GM12878 (cell line): ENCODE data around the gene TMC6. TPM values are rescaled to one million over a fixed set of nuclear protein-coding genes. Genes with fewer than 3 reads are reported as not detected.

Experiments used
- ATF7 ChIP-seq: fragments of 450-650 bp; IDR thresholded peaks from 2 replicates; pipeline ENCODE4 v1.6.1; 2016; ENCODE audit warnings: low read depth, mild to moderate bottlenecking
- BCLAF1 ChIP-seq: fragments of 450-650 bp; IDR thresholded peaks from 2 replicates; pipeline ENCODE4 v1.6.1; 2017; ENCODE audit warnings: antibody characterized with exemption, mild to moderate bottlenecking, moderate library complexity
- BHLHE40 ChIP-seq, 2 experiments: fragments of 450-650 bp in 1 of 2; IDR thresholded peaks; 2 replicates each; pipeline ENCODE4 v1.6.1; 2011 to 2017; ENCODE audit warnings: low read depth in 2 of 2, borderline replicate concordance in 1 of 2, improper control_type of control experiment in 1 of 2, low read length in 1 of 2, mild to moderate bottlenecking in 1 of 2
- BRCA1 ChIP-seq: IDR thresholded peaks from 2 replicates; pipeline ENCODE4 v1.6.1; 2011; ENCODE audit warnings: low read depth, low read length, improper control_type of control experiment
- CBFB ChIP-seq: IDR thresholded peaks from 2 replicates; pipeline ENCODE4 v1.6.1; 2016; ENCODE audit warnings: antibody characterized with exemption, low read depth
- DPF2 ChIP-seq: fragments of 450-650 bp; IDR thresholded peaks from 2 replicates; pipeline ENCODE4 v1.6.1; 2017; ENCODE audit warnings: mild to moderate bottlenecking
- EED ChIP-seq: sonication (generic); IDR thresholded peaks from 2 replicates; pipeline ENCODE4 v1.6.1; 2016; ENCODE audit warnings: antibody characterized with exemption, low read depth
- ESRRA ChIP-seq: IDR thresholded peaks from 2 replicates; pipeline ENCODE4 v1.6.1; 2012; ENCODE audit warnings: mild to moderate bottlenecking, low read length, improper control_type of control experiment
- ETV6 ChIP-seq, 2 experiments: fragments of 450-650 bp in 1 of 2; IDR thresholded peaks in 1 of 2; conservative IDR thresholded peaks in 1 of 2; 2 replicates each; pipeline ENCODE4 v1.6.1; 2014; ENCODE audit warnings: antibody characterized with exemption in 1 of 2, borderline replicate concordance in 1 of 2, low read depth in 1 of 2, mild to moderate bottlenecking in 1 of 2, moderate library complexity in 1 of 2
- KLF5 ChIP-seq: fragments of 450-650 bp; IDR thresholded peaks from 2 replicates; pipeline ENCODE4 v1.6.1; 2014; ENCODE audit warnings: mild to moderate bottlenecking; ENCODE audit not compliant: partially characterized antibody
- MTA2 ChIP-seq: fragments of 450-650 bp; IDR thresholded peaks from 2 replicates; pipeline ENCODE4 v1.6.1; 2016; ENCODE audit warnings: low read depth, mild to moderate bottlenecking, moderate library complexity
- NFXL1 ChIP-seq: fragments of 450-650 bp; IDR thresholded peaks from 2 replicates; pipeline ENCODE4 v1.6.1; 2017; ENCODE audit warnings: antibody characterized with exemption, mild to moderate bottlenecking, borderline replicate concordance
- NR2C1 ChIP-seq: fragments of 450-650 bp; IDR thresholded peaks from 2 replicates; pipeline ENCODE4 v1.6.1; 2017; ENCODE audit warnings: antibody characterized with exemption, mild to moderate bottlenecking, moderate library complexity
- POU2F2 ChIP-seq: IDR thresholded peaks from 3 replicates; pipeline ENCODE4 v1.6.1; 2011; ENCODE audit warnings: low read depth, mild to moderate bottlenecking, low read length, borderline replicate concordance
- RBBP5 ChIP-seq: fragments of 200-600 bp; sonication (generic); conservative IDR thresholded peaks from 2 replicates; pipeline ENCODE4 v1.6.1; 2016
- RUNX3 ChIP-seq: IDR thresholded peaks from 2 replicates; pipeline ENCODE4 v1.6.1; 2012; ENCODE audit warnings: low read length, inconsistent platforms
- SUZ12 ChIP-seq: fragments of 200-600 bp; sonication (generic); IDR thresholded peaks from one replicate; pipeline ENCODE4 v1.6.1; 2018; ENCODE audit warnings: antibody characterized with exemption, mild to moderate bottlenecking; ENCODE audit not compliant: unreplicated experiment
- TCF3 ChIP-seq: IDR thresholded peaks from 2 replicates; pipeline ENCODE4 v1.6.1; 2012; ENCODE audit warnings: low read depth, mild to moderate bottlenecking, low read length, borderline replicate concordance; ENCODE audit not compliant: insufficient read depth
- ZNF384 ChIP-seq: IDR thresholded peaks from 2 replicates; pipeline ENCODE4 v1.6.1; 2012; ENCODE audit warnings: low read depth, mild to moderate bottlenecking, low read length, improper control_type of control experiment, borderline replicate concordance
- polyA plus RNA-seq, 11 experiments: library from polyadenylated mRNA; depleted of rRNA in 4 of 11; unstranded in 6 of 11; stranded (reverse) in 5 of 11; fragments of >200 nt; fragmentation: Nextera tagmentation in 4 of 11; fragmentation: Illumina TruSeq in 1 of 11; extraction: Ambion mirVana in 4 of 11; extraction: Trizol in 1 of 11; gene quantifications; 1 replicate in 1 of 11; 2 replicates in 10 of 11; pipeline versions ENCODE4 v1.2.1 to v1.2.3, GENCODE V29; 2011 to 2016; ENCODE audit warnings: inconsistent platforms in 2 of 11, missing spikeins in 2 of 11, low read depth in 1 of 11
- total RNA-seq, 4 experiments: library from RNA; depleted of rRNA in 3 of 4; stranded (reverse); fragments of >200 nt in 3 of 4; fragmentation: Illumina TruSeq in 1 of 4; extraction: Trizol in 1 of 4; gene quantifications; 2 replicates each; pipeline versions ENCODE4 v1.2.1 to v1.2.3, GENCODE V29; 2013 to 2021
- TF ChIP-seq, protein P1 (sequence below): IDR thresholded peaks from 2 replicates; pipeline ENCODE4 v1.6.1; 2012; ENCODE audit warnings: improper control_type of control experiment, low read depth, low read length; ENCODE audit not compliant: insufficient replicate concordance
- TF ChIP-seq, protein P2 (sequence below): fragments of 450-650 bp; IDR thresholded peaks from 2 replicates; pipeline ENCODE4 v1.6.1; 2014; ENCODE audit warnings: mild to moderate bottlenecking

Gene TMC6
- total and polyA plus RNA-seq, 10 of the 15 experiments (the other 5 are each of a cell fraction or from before 2014, with no cell fraction given): 1.9 to 232 (median 60.6) TPM

DNA sequence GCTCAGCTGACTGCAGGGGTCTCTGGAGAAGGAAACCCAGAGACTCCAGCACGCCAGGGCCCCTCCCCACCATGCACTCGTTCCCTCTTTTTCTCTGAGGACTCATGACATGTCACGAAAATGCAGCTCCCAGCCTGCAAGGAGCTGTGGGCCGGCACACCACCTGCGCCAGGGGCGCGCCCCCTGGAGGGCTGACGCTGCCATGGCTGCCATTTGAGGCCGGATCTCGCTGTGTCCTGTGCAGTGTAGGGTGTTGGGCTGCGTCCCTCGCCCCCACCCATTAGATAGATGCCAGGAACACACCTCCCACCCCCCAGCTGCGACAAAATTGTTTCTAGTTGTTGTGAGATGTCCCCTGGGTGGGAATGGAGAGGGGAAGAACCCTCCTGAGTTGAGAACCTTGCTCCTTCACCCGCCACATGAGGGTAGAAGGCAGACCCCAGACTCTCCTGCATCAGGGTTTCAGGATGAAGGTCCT, 48.0 kb upstream of the TMC6 start (continued):
- TF ChIP-seq, protein P1, sequence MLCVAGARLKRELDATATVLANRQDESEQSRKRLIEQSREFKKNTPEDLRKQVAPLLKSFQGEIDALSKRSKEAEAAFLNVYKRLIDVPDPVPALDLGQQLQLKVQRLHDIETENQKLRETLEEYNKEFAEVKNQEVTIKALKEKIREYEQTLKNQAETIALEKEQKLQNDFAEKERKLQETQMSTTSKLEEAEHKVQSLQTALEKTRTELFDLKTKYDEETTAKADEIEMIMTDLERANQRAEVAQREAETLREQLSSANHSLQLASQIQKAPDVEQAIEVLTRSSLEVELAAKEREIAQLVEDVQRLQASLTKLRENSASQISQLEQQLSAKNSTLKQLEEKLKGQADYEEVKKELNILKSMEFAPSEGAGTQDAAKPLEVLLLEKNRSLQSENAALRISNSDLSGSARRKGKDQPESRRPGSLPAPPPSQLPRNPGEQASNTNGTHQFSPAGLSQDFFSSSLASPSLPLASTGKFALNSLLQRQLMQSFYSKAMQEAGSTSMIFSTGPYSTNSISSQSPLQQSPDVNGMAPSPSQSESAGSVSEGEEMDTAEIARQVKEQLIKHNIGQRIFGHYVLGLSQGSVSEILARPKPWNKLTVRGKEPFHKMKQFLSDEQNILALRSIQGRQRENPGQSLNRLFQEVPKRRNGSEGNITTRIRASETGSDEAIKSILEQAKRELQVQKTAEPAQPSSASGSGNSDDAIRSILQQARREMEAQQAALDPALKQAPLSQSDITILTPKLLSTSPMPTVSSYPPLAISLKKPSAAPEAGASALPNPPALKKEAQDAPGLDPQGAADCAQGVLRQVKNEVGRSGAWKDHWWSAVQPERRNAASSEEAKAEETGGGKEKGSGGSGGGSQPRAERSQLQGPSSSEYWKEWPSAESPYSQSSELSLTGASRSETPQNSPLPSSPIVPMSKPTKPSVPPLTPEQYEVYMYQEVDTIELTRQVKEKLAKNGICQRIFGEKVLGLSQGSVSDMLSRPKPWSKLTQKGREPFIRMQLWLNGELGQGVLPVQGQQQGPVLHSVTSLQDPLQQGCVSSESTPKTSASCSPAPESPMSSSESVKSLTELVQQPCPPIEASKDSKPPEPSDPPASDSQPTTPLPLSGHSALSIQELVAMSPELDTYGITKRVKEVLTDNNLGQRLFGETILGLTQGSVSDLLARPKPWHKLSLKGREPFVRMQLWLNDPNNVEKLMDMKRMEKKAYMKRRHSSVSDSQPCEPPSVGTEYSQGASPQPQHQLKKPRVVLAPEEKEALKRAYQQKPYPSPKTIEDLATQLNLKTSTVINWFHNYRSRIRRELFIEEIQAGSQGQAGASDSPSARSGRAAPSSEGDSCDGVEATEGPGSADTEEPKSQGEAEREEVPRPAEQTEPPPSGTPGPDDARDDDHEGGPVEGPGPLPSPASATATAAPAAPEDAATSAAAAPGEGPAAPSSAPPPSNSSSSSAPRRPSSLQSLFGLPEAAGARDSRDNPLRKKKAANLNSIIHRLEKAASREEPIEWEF: no peak
- no peak for TF ChIP-seq NR2C1
- 0 out of 2 replicates have a peak, but pooled peaks have one; percentile 18 for TF ChIP-seq DPF2
- no peak for TF ChIP-seq BCLAF1
- no peak for TF ChIP-seq ATF7
- no peak for TF ChIP-seq NFXL1
- TF ChIP-seq TCF3: peak; percentile 95
- TF ChIP-seq, protein P2, sequence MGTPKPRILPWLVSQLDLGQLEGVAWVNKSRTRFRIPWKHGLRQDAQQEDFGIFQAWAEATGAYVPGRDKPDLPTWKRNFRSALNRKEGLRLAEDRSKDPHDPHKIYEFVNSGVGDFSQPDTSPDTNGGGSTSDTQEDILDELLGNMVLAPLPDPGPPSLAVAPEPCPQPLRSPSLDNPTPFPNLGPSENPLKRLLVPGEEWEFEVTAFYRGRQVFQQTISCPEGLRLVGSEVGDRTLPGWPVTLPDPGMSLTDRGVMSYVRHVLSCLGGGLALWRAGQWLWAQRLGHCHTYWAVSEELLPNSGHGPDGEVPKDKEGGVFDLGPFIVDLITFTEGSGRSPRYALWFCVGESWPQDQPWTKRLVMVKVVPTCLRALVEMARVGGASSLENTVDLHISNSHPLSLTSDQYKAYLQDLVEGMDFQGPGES: no peak; the same call in 1 of the 2 replicates
- no peak for TF ChIP-seq ZNF384
- no peak for TF ChIP-seq BRCA1
- no peak for TF ChIP-seq RBBP5
- TF ChIP-seq ETV6 (conservative IDR thresholded peaks at IDR 0.05 in 1 of 2, IDR thresholded peaks at IDR 0.05 in 1 of 2; ENCODE audit: borderline replicate concordance in 1 of 2, low read depth in 1 of 2): no peak; a peak in 1 of 4 replicates
- TF ChIP-seq ESRRA: no peak
- TF ChIP-seq KLF5: no peak
- no peak for TF ChIP-seq EED
- TF ChIP-seq POU2F2: no peak; the same call in 2 of the 3 replicates
- TF ChIP-seq SUZ12: no peak
- peak; percentile 30; the same call in 1 of the 2 replicates for TF ChIP-seq RUNX3
- TF ChIP-seq BHLHE40 (IDR thresholded peaks at IDR 0.05; ENCODE audit: borderline replicate concordance in 1 of 2, low read depth in 2 of 2, low read length in 1 of 2): peak; percentile 76 to 78
- TF ChIP-seq CBFB: no peak
- no peak for TF ChIP-seq MTA2
